HEK293T (cell line): ENCODE measurements around the gene ZNF396.

Experiments used
- CTCF ChIA-PET: fragments of 350-600 bp; formaldehyde crosslinking; extraction: SDS; loops from one replicate; lab custom pipeline; 2021; ENCODE audit warnings: antibody characterized with exemption, inconsistent platforms; lab: Yijun Ruan, JAX
- POLR2A ChIA-PET: fragments of 350-600 bp; formaldehyde crosslinking; extraction: SDS; loops from one replicate; lab custom pipeline; 2020; ENCODE audit warnings: antibody characterized with exemption, inconsistent platforms; lab: Yijun Ruan, JAX
- DNase-seq: peaks from one replicate; pipeline ENCODE4 v3.0.0; 2012; ENCODE audit warnings: mixed read lengths; ENCODE audit errors: extremely low spot score
- ARNT ChIP-seq: fragments of 450-650 bp; IDR thresholded peaks from 2 replicates; pipeline ENCODE4 v1.6.1; 2017; ENCODE audit warnings: mild to moderate bottlenecking
- BHLHE40 ChIP-seq: fragments of 450-650 bp; IDR thresholded peaks from 2 replicates; pipeline ENCODE4 v1.6.1; 2016; ENCODE audit warnings: mild to moderate bottlenecking, moderate library complexity, borderline replicate concordance
- CTBP1 ChIP-seq: fragments of 450-650 bp; IDR thresholded peaks from 2 replicates; pipeline ENCODE4 v1.6.1; 2016; ENCODE audit warnings: borderline replicate concordance
- ELF4 ChIP-seq: fragments of 450-650 bp; IDR thresholded peaks from 2 replicates; pipeline ENCODE4 v1.6.1; 2017; ENCODE audit warnings: antibody characterized with exemption
- FOXA1 ChIP-seq: fragments of 450-650 bp; IDR thresholded peaks from 2 replicates; pipeline ENCODE4 v1.6.1; 2016; ENCODE audit warnings: mild to moderate bottlenecking
- FOXK2 ChIP-seq: fragments of 450-650 bp; IDR thresholded peaks from 2 replicates; pipeline ENCODE4 v1.6.1; 2016; ENCODE audit warnings: mild to moderate bottlenecking
- HDGF ChIP-seq: fragments of 450-650 bp; IDR thresholded peaks from 2 replicates; pipeline ENCODE4 v1.6.1; 2017; ENCODE audit warnings: antibody characterized with exemption, borderline replicate concordance
- L3MBTL2 ChIP-seq: fragments of 450-650 bp; conservative IDR thresholded peaks from 2 replicates; pipeline ENCODE4 v1.6.1; 2016; ENCODE audit warnings: mild to moderate bottlenecking
- LEF1 ChIP-seq: fragments of 450-650 bp; IDR thresholded peaks from 2 replicates; pipeline ENCODE4 v1.6.1; 2017; ENCODE audit warnings: mild to moderate bottlenecking, borderline replicate concordance
- NFRKB ChIP-seq: fragments of 450-650 bp; IDR thresholded peaks from 2 replicates; pipeline ENCODE4 v1.6.1; 2016; ENCODE audit warnings: mild to moderate bottlenecking, moderate library complexity
- PKNOX1 ChIP-seq: fragments of 450-650 bp; IDR thresholded peaks from 2 replicates; pipeline ENCODE4 v1.6.1; 2016
- SP1 ChIP-seq: fragments of 450-650 bp; IDR thresholded peaks from 2 replicates; pipeline ENCODE4 v1.6.1; 2017
- SUZ12 ChIP-seq: fragments of 450-650 bp; IDR thresholded peaks from 2 replicates; pipeline ENCODE4 v1.6.1; 2016; ENCODE audit warnings: mild to moderate bottlenecking
- TARDBP ChIP-seq: fragments of 450-650 bp; IDR thresholded peaks from 2 replicates; pipeline ENCODE4 v1.6.1; 2016
- ZNF384 ChIP-seq: fragments of 450-650 bp; IDR thresholded peaks from 2 replicates; pipeline ENCODE4 v1.6.1; 2016

Gene ZNF396

GRCh38 chr18:35376742-35377695 lies at the start of gene ZNF396:
Gene ZNF396 (minus strand): TSS chr18:35377337. CDS start chr18:35374292, 3,045 bp downstream.
- TF ChIP-seq PKNOX1 (no peak), ARNT (no peak), NFRKB (no peak), CTBP1 (no peak), L3MBTL2 (peak; percentile 62), ELF4 (peak; percentile 55; the same call in 1 of the 2 replicates), SUZ12 (no peak)

GRCh38 chr18:35426786-35427185 lies 49.6 kb upstream of the ZNF396 start:
- ChIA-PET CTCF (interaction anchor here (0.7 kb wide), 1 partner anchor 202 kb away, joined by 3 read pairs; no protein-coding TSS in a partner anchor), POLR2A (no interaction called here)
- DNase-seq, result no peak
- TF ChIP-seq NFRKB (no peak), PKNOX1 (no peak), L3MBTL2 (no peak), SUZ12 (no peak), ARNT (no peak), HDGF (no peak), BHLHE40 (no peak), FOXA1 (no peak), ZNF384 (no peak), ELF4 (no peak), CTBP1 (no peak), FOXK2 (no peak), LEF1 (no peak), TARDBP (no peak)

More at GRCh38 chr18:35376742-35377695, at the start of gene ZNF396:
- ChIA-PET POLR2A (interaction anchor here (0.7 kb wide), 2 partner anchors 9 to 87 kb away, joined by 3 read pairs; partner anchors contain the start of gene ZSCAN30), CTCF (interaction anchor here (0.5 to 1.5 kb wide), 3 partner anchors 9 to 902 kb away, joined by 3 to 5 read pairs (median 3); no protein-coding TSS in a partner anchor)
- peak; percentile 98 for DNase-seq

GRCh38 chr18:35424356-35424755 lies 47.2 kb upstream of the ZNF396 start:
- TF ChIP-seq NFRKB, result no peak
- no peak for TF ChIP-seq ELF4
- ChIA-PET POLR2A (no interaction called here), CTCF (no interaction called here)
- DNase-seq, result no peak

- ChIA-PET POLR2A (interaction anchor here (1.0 kb wide), 2 partner anchors 76 to 182 kb away, joined by 3 read pairs; partner anchors contain the start of gene INO80C), CTCF (interaction anchor here (0.5 kb wide), 1 partner anchor 36 kb away, joined by 3 read pairs; no protein-coding TSS in a partner anchor)
- TF ChIP-seq L3MBTL2, result no peak
- no peak for TF ChIP-seq FOXK2
- TF ChIP-seq FOXA1, result no peak
- TF ChIP-seq SP1, result no peak
- no peak for TF ChIP-seq HDGF
- TF ChIP-seq BHLHE40, result no peak
- TF ChIP-seq CTBP1, result no peak
- no peak for TF ChIP-seq SUZ12
- TF ChIP-seq PKNOX1, result no peak
- TF ChIP-seq TARDBP, result no peak
- TF ChIP-seq ELF4, result no peak
- TF ChIP-seq NFRKB, result no peak
- no peak for DNase-seq
Measured at GRCh38 chr18:35422237-35422636, 45.1 kb upstream of the ZNF396 start.

- TF ChIP-seq FOXK2 (no peak), LEF1 (no peak), L3MBTL2 (no peak), TARDBP (no peak), HDGF (no peak), ZNF384 (no peak), SP1 (no peak), NFRKB (no peak), SUZ12 (no peak), BHLHE40 (no peak), FOXA1 (no peak), ARNT (no peak), ELF4 (no peak), CTBP1 (no peak)
- no peak for DNase-seq
- POLR2A ChIA-PET, result no interaction called here
- CTCF ChIA-PET, result interaction anchor here (0.8 kb wide), 1 partner anchor 11 kb away, joined by 3 read pairs; no protein-coding TSS in a partner anchor
Measured at GRCh38 chr18:35418610-35419009, 41.5 kb upstream of the ZNF396 start.

- TF ChIP-seq CTBP1, result no peak
- ChIA-PET POLR2A (no interaction called here), CTCF (no interaction called here)
- no peak for DNase-seq
Measured at GRCh38 chr18:35417223-35417622, 40.1 kb upstream of the ZNF396 start.
